ENCODE data around the gene TNFSF13.

The TNFSF13 gene

DNA sequence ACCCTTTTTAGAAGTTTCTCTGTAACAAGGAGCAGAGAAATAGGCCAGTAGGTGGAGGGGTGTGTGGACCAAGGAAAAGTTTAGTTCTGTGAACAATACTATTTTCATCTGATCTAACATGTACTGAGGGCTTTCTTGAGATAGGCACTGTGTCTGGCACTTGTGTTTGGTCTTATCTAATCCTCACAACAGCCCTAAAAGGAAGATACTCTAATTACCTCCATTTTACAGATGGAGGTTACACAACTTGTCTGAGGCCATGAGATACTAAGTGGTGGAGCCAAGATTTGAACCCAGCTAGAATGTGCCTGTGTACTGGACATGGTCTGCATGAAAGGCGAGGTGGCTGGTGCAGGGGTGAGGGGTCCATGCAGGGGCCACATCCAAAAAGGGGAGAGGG lies 5.2 kb upstream of the TNFSF13 start:
- no peak for DNase-seq

DNA sequence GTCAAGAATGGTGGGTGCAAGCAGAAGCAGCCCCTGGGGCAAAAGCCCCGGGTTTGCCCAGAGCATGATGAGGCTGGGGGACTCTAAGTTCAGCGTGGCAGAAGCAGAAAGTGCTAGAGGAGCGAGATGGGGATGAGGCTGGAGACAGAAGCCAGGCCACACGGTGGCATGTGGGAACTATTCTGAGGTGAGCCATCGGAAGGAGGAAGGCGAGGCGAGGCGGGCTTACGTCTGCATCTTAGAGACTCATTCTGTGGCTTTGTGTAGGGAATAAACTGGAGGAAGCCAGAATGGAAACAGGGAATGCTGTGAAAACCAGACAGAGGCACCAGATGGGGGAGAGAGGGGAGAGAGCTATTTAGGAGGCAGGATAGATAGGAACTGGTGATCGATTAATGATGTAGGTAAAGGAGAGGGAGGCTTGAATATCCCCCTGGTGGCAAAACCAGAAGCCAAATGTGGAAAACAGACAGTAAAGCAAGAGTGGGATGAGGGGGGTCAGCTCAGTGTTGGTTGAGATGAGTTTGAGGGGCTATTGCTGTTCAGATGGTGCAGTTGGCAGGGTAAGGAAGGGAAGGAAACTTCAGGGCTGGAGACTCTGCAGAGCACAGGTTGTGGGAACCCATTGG lies 3.1 kb upstream of the TNFSF13 start:
- DNase-seq, result no peak

DNA sequence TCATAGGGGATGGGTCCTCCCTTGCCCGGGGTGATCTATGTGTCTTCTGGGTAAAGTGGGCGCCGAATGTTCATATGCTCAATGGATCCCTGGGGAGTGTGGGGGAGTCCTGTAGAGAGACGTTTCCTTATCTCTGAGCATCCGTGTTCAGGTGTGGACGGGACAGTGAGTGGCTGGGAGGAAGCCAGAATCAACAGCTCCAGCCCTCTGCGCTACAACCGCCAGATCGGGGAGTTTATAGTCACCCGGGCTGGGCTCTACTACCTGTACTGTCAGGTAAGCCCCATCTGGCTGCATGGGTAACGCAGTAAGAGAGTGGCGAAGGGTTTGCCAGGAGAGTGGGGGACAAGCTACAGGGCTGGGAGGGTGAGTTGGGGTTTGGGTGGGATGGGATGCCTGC lies 1.9 kb upstream of the TNFSF13 start:
- DNase-seq, result no peak

DNA sequence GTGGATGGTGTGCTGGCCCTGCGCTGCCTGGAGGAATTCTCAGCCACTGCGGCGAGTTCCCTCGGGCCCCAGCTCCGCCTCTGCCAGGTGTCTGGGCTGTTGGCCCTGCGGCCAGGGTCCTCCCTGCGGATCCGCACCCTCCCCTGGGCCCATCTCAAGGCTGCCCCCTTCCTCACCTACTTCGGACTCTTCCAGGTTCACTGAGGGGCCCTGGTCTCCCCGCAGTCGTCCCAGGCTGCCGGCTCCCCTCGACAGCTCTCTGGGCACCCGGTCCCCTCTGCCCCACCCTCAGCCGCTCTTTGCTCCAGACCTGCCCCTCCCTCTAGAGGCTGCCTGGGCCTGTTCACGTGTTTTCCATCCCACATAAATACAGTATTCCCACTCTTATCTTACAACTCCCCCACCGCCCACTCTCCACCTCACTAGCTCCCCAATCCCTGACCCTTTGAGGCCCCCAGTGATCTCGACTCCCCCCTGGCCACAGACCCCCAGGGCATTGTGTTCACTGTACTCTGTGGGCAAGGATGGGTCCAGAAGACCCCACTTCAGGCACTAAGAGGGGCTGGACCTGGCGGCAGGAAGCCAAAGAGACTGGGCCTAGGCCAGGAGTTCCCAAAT lies 1.3 kb upstream of the TNFSF13 start:
- DNase-seq, result no peak

DNA sequence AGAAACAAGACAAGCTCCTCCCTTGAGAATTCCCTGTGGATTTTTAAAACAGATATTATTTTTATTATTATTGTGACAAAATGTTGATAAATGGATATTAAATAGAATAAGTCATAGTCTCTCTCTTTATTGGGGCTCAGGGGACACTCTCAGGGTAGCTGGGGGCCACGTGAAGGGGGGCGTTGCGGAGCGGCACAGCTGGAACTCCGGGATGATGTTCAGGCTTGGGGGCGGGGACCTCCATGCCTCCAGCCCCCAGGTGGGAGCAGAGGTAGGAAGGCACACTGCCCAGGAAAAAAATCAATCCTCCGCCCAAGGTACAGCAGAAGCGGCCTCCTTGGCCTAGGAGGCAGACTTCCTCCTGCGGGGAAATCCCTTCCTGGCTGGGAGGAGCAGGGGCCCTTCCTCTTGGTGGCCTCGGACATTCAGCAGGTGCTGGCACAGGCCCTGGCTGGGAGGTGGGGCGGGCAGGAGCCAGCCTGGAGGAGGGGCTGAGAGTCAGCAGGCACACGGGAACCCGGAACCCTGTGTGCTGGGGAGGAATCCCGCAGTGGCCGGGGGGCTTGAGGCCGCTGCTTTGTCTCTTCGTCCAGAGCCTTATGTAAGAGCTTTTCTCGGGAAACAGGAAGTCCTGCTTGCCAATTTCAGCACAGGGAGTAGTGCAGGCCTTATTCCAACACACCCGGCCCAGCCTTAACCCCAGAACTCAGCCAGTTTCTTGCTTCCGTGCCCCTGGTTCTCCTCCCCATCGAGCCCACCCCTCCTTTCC lies 591 bp upstream of the TNFSF13 start:
- peak; percentile 65 for DNase-seq

DNA sequence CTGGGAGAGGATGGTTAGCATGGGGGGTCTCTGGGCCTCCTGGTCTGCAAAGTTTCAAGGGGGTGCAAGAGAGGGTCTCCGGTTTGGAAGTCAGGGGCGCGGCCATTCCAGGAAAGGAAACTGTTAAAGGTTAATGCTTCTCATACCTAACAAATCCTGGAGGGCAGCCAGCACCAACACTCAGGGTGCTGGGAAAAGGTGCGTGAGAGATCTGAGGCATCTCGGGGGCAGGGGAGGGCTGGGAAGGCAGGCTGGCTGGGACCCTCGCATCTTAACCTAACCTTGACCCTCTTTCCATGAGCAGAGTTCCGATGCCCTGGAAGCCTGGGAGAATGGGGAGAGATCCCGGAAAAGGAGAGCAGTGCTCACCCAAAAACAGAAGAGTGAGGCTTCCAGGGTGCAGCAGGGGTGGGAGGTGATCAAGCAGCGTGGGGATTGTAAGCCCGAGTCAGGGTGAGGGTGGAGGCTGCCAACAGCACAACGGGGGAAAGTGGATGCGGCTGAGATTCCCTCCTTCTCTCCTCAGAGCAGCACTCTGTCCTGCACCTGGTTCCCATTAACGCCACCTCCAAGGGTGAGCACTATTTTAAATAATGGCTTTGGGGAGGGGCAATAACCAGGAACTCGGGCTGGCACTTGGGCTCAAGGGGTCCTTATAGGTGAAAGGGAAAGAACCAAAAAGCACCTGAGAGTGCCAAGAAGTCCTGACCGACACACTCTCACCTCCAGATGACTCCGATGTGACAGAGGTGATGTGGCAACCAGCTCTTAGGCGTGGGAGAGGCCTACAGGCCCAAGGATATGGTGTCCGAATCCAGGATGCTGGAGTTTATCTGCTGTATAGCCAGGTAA lies 996 bp downstream of the TNFSF13 start:
- DNase-seq, result no peak

DNA sequence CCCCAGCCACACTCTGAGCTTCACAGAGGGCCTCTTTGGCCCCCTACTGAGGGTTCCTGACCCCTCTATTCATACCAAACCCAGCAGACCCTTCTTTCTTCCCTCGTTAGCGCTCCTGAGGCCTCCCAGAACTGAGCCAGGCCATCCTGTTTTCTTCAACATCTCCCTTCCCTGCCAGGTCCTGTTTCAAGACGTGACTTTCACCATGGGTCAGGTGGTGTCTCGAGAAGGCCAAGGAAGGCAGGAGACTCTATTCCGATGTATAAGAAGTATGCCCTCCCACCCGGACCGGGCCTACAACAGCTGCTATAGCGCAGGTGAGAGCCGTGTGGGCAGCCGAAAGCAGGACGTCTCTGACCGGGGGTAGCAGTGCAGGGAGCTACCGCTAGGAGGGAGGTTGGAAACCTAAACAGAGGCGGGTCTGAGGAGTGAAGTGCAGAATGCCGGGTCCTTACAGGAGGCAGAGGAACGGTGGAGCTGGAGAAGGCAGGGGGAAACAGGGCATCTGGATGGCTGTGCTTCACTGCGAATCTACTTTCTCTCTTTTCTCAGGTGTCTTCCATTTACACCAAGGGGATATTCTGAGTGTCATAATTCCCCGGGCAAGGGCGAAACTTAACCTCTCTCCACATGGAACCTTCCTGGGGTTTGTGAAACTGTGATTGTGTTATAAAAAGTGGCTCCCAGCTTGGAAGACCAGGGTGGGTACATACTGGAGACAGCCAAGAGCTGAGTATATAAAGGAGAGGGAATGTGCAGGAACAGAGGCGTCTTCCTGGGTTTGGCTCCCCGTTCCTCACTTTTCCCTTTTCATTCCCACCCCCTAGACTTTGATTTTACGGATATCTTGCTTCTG lies 1.9 kb downstream of the TNFSF13 start:
- peak; percentile 61 for DNase-seq

DNA sequence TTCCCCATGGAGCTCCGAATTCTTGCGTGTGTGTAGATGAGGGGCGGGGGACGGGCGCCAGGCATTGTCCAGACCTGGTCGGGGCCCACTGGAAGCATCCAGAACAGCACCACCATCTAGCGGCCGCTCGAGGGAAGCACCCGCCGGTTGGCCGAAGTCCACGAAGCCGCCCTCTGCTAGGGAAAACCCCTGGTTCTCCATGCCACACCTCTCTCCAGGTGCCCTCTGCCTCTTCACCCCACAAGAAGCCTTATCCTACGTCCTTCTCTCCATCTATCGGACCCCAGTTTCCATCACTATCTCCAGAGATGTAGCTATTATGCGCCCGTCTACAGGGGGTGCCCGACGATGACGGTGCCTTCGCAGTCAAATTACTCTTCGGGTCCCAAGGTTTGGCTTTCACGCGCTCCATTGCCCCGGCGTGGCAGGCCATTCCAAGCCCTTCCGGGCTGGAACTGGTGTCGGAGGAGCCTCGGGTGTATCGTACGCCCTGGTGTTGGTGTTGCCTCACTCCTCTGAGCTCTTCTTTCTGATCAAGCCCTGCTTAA lies 2.6 kb downstream of the TNFSF13 start:
- DNase-seq, result peak; percentile 84

DNA sequence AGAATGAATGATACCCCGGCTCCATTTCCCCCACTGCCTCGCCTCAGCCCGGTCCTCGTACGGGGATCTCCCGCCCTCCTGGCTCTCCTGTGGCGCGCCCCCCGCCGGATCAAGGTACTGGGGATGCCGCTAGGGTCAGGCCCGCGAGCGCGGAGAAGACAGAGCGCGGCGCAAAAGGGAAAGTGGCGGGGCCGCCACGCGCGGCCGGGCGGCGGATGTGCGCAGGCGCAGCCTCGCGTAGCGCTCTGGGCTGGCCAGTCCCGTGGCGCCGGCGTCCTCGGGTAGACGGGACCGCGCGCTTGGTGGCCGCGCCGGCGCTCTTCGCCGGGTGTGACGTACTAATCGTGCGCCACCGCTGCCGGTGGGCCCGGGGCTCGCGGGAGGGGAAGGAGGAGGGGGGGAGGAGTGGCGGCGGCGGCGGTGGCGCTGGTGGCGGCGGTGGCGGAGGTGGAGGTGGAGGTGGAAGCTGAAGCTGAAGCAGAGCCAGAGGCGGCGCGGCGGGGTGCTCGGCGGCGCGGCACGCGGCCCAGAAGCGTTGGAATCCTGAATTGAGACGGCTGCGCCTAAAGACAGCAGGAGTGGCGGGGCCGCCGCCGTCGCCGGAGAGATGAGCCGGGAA lies 3.1 kb downstream of the TNFSF13 start, which contains the start of gene SENP3:
Gene SENP3, plus strand, starts transcription at position 331 of the 619 bp plus-strand sequence. CDS start 1,158 bp downstream, outside the sequence.
- peak; percentile 93 for DNase-seq

DNA sequence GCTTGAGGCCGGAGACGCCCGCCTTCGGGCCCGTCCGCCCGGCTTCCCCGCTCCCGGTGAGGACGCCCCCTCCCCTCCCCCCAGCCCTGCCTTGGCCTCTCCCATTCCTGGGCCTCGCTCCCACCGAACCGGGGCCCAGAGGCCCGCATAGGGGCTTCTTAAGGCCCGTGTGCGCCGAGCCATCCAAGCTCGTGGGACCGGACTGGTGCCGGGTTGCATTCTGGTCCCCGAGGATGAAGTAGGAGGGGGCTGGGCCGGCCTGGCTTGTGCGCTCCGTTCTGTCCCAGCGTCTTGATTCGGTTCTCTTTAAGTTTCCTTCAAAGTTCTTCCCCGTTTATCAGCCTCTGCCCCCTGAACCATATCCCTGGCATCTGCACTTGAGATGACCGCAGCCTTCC lies 3.7 kb downstream of the TNFSF13 start:
- DNase-seq, result no peak

DNA sequence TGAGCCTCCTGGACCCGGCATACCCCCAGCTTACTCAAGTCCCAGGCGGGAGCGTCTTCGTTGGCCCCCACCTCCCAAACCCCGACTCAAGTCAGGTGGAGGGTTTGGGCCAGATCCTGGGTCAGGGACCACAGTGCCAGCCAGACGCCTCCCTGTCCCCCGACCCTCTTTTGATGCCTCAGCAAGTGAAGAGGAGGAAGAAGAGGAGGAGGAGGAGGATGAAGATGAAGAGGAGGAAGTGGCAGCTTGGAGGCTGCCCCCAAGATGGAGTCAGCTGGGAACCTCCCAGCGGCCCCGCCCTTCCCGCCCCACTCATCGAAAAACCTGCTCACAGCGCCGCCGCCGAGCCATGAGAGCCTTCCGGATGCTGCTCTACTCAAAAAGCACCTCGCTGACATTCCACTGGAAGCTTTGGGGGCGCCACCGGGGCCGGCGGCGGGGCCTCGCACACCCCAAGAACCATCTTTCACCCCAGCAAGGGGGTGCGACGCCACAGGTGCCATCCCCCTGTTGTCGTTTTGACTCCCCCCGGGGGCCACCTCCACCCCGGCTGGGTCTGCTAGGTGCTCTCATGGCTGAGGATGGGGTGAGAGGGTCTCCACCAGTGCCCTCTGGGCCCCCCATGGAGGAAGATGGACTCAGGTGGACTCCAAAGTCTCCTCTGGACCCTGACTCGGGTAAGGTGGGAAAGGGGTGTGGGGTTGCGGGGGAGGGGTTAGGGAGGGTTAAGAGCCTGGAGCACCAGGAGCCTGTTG lies 4.7 kb downstream of the TNFSF13 start:
- DNase-seq, result no peak

DNA sequence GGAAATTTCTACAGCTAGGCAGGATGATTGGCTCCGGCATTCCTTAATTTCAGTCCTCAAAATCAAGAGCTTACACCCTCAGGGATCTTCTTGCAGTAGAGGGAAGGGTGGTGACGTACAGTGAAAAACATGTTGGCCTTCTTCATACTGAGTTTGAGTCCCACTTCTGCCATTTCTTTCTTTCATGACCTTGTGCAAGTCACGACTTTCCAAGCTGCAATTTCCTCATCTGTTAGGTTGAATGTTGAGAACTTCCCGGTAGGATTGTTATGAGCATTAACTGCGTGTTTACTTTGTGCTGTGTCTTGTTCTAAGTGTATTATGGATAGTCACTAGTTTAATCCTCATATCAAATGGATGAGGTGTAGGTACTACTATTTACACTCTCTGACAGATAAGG lies 11.0 kb downstream of the TNFSF13 start:
- DNase-seq, result no peak

DNA sequence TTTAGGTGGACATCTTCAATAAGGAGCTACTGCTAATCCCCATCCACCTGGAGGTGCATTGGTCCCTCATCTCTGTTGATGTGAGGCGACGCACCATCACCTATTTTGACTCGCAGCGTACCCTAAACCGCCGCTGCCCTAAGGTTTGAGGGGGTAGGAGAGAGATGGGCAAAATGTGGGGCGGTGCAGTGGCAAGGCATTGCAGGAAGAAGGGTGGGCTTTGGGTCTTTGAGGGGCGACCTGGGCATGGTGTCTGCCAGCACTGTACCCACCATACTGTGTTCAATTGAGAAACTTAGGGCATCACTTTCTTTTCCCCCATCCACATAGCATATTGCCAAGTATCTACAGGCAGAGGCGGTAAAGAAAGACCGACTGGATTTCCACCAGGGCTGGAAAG lies 11.8 kb downstream of the TNFSF13 start:
- DNase-seq, result no peak

DNA sequence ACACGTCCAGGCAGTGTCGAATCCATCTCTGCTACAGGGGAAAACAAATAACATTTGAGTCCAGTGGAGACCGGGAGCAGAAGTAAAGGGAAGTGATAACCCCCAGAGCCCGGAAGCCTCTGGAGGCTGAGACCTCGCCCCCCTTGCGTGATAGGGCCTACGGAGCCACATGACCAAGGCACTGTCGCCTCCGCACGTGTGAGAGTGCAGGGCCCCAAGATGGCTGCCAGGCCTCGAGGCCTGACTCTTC lies 13.7 kb downstream of the TNFSF13 start:
- DNase-seq, result no peak

DNA sequence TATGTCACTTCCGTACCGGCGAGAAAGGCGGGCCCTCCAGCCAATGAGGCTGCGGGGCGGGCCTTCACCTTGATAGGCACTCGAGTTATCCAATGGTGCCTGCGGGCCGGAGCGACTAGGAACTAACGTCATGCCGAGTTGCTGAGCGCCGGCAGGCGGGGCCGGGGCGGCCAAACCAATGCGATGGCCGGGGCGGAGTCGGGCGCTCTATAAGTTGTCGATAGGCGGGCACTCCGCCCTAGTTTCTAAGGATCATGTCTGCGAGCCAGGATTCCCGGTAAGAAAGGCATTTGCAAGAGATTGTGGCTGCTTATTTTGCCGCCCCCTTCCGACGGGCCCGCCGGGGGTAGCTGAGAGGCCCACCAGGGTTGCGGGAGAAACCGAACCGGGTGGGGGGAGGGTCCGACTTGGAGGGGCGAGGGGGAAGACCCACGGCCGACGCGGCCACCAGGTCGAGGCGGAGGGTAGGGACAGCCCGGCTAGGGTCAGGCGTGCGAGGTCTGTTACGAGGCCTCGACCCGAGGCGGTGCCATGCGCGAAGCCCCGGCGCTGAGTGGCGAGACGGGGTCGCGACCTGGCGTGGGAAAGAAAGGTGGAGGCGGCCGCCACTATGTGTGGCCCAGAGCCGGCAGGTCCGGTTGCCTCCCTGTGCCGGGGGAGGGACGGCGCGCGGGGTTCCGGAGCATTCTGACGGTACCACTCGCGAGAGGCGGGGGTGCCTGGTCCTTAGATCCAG lies 14.2 kb downstream of the TNFSF13 start:
- peak; percentile 100 for DNase-seq

DNA sequence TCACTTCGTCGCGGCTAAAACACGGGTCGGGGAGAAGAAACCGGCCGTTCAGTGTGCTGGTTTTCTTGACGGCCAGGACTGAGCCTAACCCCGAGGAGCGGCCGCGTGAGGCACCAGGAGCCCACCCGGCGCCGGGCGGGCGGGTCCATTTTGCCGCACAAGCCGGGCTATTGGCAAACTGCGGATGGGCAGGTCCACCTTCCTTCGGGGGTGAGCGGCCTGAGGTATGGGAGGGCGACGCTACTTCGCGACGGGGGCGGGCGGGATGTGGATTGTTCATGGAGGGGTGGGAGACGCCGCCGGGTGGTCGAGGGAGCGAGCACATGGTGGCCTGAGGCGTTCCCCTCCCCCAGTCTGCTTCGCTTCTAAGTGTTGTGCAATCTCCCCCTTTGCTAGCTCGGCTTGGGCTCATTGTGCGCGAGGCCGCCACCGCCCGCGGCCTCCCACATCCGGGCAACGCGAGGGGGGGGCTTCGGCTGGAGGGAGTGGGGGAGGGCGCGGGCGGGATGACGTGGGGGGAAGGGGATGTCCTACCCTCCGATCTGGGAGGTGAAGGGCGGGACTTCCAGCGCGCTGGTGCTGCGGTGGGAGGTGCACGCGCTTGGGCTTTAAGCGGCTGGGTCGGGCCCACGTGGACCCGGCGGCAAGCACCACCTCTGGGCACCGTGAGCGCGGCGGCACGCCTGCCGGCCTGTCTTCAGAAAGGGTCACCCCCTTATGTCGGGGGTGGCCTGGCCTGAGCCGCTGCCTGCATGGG lies 15.0 kb downstream of the TNFSF13 start:
- DNase-seq, result peak; percentile 94

DNA sequence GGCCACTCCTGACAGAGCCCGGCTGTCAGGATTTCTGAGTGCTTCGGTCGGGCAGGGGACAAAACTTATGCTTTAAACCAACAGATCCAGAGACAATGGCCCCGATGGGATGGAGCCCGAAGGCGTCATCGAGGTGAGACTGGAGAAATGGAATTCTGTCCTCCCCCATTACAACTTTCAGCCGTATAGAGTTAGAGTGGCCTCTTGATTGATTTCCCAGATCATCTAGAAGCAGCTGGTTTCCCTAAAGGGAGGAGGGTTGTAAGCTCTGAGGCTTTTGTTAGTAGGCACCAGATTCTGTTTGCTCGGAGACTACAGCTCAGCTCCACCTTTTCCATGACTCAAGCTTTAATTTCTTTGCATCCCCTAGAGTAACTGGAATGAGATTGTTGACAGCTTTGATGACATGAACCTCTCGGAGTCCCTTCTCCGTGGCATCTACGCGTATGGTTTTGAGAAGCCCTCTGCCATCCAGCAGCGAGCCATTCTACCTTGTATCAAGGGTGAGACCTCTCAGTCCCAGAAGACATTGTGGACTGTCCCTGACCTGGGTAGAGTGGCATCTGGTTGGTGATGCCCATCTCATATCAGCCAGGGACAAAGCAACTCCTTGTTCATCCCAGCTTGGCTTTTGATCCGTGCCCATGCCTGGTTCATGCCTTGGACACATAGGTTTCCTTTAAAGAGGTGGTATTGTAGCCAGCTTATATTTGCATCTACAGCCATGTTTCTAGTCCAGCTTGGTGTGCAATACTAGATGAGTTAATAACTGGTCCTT lies 15.8 kb downstream of the TNFSF13 start:
- DNase-seq, result no peak

DNA sequence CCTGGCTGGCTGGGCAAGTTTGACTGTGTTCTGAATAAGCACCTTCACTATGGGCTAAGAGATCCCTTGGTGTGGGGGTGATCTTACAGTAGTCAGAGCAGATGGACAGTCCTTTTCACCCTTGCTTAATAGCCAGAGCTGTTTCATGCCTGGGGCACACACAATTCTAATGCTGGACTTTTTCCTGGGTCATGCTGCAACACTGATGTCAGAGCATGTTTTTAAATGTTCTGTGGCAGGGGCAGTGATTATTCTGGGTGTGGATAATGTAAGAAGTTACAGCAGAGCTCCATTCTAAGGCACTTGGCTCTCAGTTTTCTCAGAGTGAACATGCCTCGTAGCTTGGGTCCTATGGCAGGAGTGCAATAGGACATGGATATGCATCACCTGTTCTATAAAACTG lies 16.9 kb downstream of the TNFSF13 start:
- no peak for DNase-seq

DNA sequence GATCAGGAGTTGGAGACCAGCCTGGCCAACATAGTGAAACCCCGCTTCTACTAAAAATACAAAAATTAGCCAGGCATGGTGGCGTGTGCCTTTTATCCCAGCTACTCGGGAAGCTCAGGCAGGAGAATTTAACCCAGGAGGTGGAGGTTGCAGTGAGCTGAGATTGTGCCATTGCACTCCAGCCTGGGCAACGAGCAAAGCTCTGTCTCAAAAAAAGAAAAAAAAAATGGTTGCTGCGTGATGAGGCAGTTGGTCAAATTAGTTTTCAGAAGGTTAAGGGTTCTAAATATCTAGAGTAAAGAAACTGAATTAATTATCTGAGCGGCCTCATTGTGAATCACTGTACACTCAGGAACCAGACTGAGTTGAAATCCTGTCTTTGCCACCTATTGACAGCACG lies 17.4 kb downstream of the TNFSF13 start:
- DNase-seq, result no peak
